Measurements from ENCODE around the gene CRIP2.

The CRIP2 gene

GRCh38 chr14:105465209-105466031 is 9.2 kb upstream of the CRIP2 start:
- DNase-seq: no peak

- DNase-seq: no peak
These were observed 7.9 kb upstream of the CRIP2 start for GRCh38 chr14:105466531-105467248.

GRCh38 chr14:105467249-105467941 is 7.2 kb upstream of the CRIP2 start:
- no peak for DNase-seq

GRCh38 chr14:105467942-105468471 is 6.6 kb upstream of the CRIP2 start:
- DNase-seq: no peak

- no peak for DNase-seq
These were observed 5.9 kb upstream of the CRIP2 start for GRCh38 chr14:105468621-105469241.

- DNase-seq: no peak
These were observed 4.9 kb upstream of the CRIP2 start for GRCh38 chr14:105469456-105470349.

GRCh38 chr14:105470350-105471296 is 4.0 kb upstream of the CRIP2 start:
- DNase-seq: no peak

- no peak for DNase-seq
These were observed 3.3 kb upstream of the CRIP2 start for GRCh38 chr14:105471297-105471821.

- no peak for DNase-seq
These were observed 2.7 kb upstream of the CRIP2 start for GRCh38 chr14:105471823-105472485.

- no peak for DNase-seq
These were observed 2.1 kb upstream of the CRIP2 start for GRCh38 chr14:105472486-105472991.

- no peak for DNase-seq
These were observed 1.5 kb upstream of the CRIP2 start for GRCh38 chr14:105473033-105473676.

GRCh38 chr14:105473677-105474482 is 741 bp upstream of the CRIP2 start:
- peak; percentile 99 for DNase-seq

GRCh38 chr14:105475269-105476096 is 862 bp downstream of the CRIP2 start:
- DNase-seq: peak; percentile 76

- DNase-seq: no peak
These were observed 1.6 kb downstream of the CRIP2 start for GRCh38 chr14:105476097-105476830.

GRCh38 chr14:105476831-105477659 is 2.4 kb downstream of the CRIP2 start:
- no peak for DNase-seq

Measured in islet precursor cell (in vitro differentiated cells).